Esophagus muscularis mucosa (tissue), 4 donors: Measurements from ENCODE around the gene PPP2R3B. TPM values are rescaled to one million over a fixed set of nuclear protein-coding genes. Genes with fewer than 3 reads are reported as not detected.
"Not testable (repeated sequence)": the region's sequence is repeated elsewhere in the genome, so short reads cannot be mapped to it uniquely, and the experiment has no call there.

ENCODE experiments used
- DNase-seq: peaks from one replicate; pipeline ENCODE4 v3.0.0-alpha.2; 2017; ENCODE audit errors: extremely low spot score
- H3K27ac ChIP-seq, 4 donors: fragments of 200-600 bp; sonication (generic); replicated peaks in 1 of 4; 1 replicate in 3 of 4; 2 replicates in 1 of 4; pipeline ENCODE4 v1.5.1; 2016 to 2019; ENCODE audit warnings: mild to moderate bottlenecking in 1 of 4
- H3K27me3 ChIP-seq, 4 donors: fragments of 200-600 bp; sonication (generic); one replicate each; pipeline versions ENCODE4 v1.5.1 to v1.6.0; 2016 to 2019
- H3K36me3 ChIP-seq, 4 donors: fragments of 200-600 bp; sonication (generic); one replicate each; pipeline ENCODE4 v1.5.1; 2016 to 2019
- H3K4me1 ChIP-seq, 4 donors: fragments of 200-600 bp; sonication (generic); one replicate each; pipeline ENCODE4 v1.5.1; 2016 to 2019
- H3K4me3 ChIP-seq, 4 donors: fragments of 200-600 bp; sonication (generic); 1 replicate in 2 of 4; 2 replicates in 2 of 4; pipeline ENCODE4 v1.5.1; 2016 to 2019; ENCODE audit warnings: mild to moderate bottlenecking in 4 of 4, moderate library complexity in 1 of 4
- H3K9me3 ChIP-seq, 4 donors: fragments of 200-600 bp; sonication (generic); 1 replicate in 3 of 4; 2 replicates in 1 of 4; pipeline ENCODE4 v1.5.1; 2016 to 2019
- EP300 ChIP-seq: sonication (generic); formaldehyde crosslinking; IDR thresholded peaks from one replicate; pipeline ENCODE4 v1.6.1; 2017; ENCODE audit warnings: antibody characterized with exemption
- POLR2A ChIP-seq: fragments of 450-650 bp; IDR thresholded peaks from one replicate; pipeline ENCODE4 v1.6.1; 2017; ENCODE audit warnings: antibody characterized with exemption, moderate library complexity, mild to moderate bottlenecking, low read depth
- POLR2AphosphoS5 ChIP-seq, 2 donors: sonication (generic); formaldehyde crosslinking; IDR thresholded peaks; one replicate each; pipeline ENCODE4 v1.6.1; 2017; ENCODE audit warnings: antibody characterized with exemption in 2 of 2
- WGBS: methylation state at CpG from one replicate; pipeline ENCODE4 v1.1.5; 2018; 5-methylcytosine and 5-hydroxymethylcytosine counted together
- intact Hi-C: fragments of 100-400 bp; cut with DNase I; formaldehyde crosslinking; loops from one replicate; pipeline ENCODE4 v1.15.1; 2023
- total RNA-seq, 4 donors: library from RNA; depleted of rRNA; stranded (reverse); fragments of >200 nt; gene quantifications; one replicate each; pipeline versions ENCODE4 v1.1.0 to v1.2.1, GENCODE V29; 2016
- TF ChIP-seq, protein P1 (sequence below), 3 experiments: fragments of 200-600 bp in 2 of 3; fragments of 450-650 bp in 1 of 3; sonication (generic) in 2 of 3; IDR thresholded peaks; one replicate each; pipeline ENCODE4 v1.5.1; 2017 to 2019; ENCODE audit warnings: antibody characterized with exemption in 3 of 3, mild to moderate bottlenecking in 2 of 3, moderate library complexity in 1 of 3

Gene PPP2R3B
- total RNA-seq, 4 donors from 2014 or later, result 4.0 to 8.3 (median 5.4) TPM

- Histone ChIP-seq H3K27ac (no peak overlapping the region), H3K4me1 (peaks cover 0 to 3% (median 0%) of the 10 kb centered on the region in 4 donors), H3K4me3 (no peak overlapping the region), H3K36me3 (peaks cover 0 to 10% (median 4%) of the 10 kb centered on the region in 4 donors), H3K27me3 (no peaks in the 10 kb centered on the region), H3K9me3 (no peaks in the 10 kb centered on the region)
- TF ChIP-seq POLR2AphosphoS5 (IDR thresholded peaks at IDR 0.05) (no peak), EP300 (no peak), POLR2A (no peak)
- TF ChIP-seq, protein P1, sequence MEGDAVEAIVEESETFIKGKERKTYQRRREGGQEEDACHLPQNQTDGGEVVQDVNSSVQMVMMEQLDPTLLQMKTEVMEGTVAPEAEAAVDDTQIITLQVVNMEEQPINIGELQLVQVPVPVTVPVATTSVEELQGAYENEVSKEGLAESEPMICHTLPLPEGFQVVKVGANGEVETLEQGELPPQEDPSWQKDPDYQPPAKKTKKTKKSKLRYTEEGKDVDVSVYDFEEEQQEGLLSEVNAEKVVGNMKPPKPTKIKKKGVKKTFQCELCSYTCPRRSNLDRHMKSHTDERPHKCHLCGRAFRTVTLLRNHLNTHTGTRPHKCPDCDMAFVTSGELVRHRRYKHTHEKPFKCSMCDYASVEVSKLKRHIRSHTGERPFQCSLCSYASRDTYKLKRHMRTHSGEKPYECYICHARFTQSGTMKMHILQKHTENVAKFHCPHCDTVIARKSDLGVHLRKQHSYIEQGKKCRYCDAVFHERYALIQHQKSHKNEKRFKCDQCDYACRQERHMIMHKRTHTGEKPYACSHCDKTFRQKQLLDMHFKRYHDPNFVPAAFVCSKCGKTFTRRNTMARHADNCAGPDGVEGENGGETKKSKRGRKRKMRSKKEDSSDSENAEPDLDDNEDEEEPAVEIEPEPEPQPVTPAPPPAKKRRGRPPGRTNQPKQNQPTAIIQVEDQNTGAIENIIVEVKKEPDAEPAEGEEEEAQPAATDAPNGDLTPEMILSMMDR (IDR thresholded peaks at IDR 0.05), result no peak
- DNase-seq, result no peak
- WGBS, result 95% methylated on average over 27 of the region's 27 CpGs
- intact Hi-C loops, result no loop called here
Measured at GRCh38 chrX:352181-352580, 34.5 kb downstream of the PPP2R3B start.

- TF ChIP-seq POLR2A (no peak), POLR2AphosphoS5 (IDR thresholded peaks at IDR 0.05) (no peak), EP300 (no peak)
- TF ChIP-seq, protein P1 (IDR thresholded peaks at IDR 0.05), result no peak
- Histone ChIP-seq H3K36me3 (peaks cover 0 to 14% (median 4%) of the 10 kb centered on the region in 4 donors), H3K27me3 (no peaks in the 10 kb centered on the region), H3K27ac (no peak overlapping the region), H3K9me3 (no peaks in the 10 kb centered on the region), H3K4me1 (peaks cover 0 to 3% (median 0%) of the 10 kb centered on the region in 4 donors), H3K4me3 (no peak overlapping the region)
- intact Hi-C loops, result no loop called here
- DNase-seq, result no peak
- 96% methylated on average over 10 of the region's 10 CpGs for WGBS
Measured at GRCh38 chrX:351736-352135, 35.0 kb downstream of the PPP2R3B start.

DNA sequence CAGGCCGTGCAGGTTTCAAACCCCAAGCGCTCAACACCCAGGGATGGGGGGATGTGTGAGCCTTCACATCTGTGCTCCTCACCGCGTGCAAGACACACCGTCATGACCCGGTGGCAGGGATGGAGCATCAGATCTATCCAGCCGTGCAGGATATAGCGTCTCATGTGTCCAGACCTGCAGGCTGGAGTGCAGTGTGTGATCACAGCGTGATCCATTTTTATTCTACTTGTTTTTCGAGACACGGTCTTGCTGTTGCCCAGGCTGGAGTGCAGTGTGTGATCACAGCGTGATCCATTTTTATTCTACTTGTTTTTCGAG is 35.4 kb downstream of the PPP2R3B start:
- intact Hi-C loops, H3K4me1 ChIP-seq, H3K27me3 ChIP-seq, H3K9me3 ChIP-seq, DNase-seq, H3K4me3 ChIP-seq, H3K27ac ChIP-seq: not testable (repeated sequence)
- 95% methylated on average over 11 of the region's 13 CpGs for WGBS
- H3K36me3 ChIP-seq, result peaks cover 0 to 19% (median 7%) of the 10 kb centered on the region in 4 donors

DNA sequence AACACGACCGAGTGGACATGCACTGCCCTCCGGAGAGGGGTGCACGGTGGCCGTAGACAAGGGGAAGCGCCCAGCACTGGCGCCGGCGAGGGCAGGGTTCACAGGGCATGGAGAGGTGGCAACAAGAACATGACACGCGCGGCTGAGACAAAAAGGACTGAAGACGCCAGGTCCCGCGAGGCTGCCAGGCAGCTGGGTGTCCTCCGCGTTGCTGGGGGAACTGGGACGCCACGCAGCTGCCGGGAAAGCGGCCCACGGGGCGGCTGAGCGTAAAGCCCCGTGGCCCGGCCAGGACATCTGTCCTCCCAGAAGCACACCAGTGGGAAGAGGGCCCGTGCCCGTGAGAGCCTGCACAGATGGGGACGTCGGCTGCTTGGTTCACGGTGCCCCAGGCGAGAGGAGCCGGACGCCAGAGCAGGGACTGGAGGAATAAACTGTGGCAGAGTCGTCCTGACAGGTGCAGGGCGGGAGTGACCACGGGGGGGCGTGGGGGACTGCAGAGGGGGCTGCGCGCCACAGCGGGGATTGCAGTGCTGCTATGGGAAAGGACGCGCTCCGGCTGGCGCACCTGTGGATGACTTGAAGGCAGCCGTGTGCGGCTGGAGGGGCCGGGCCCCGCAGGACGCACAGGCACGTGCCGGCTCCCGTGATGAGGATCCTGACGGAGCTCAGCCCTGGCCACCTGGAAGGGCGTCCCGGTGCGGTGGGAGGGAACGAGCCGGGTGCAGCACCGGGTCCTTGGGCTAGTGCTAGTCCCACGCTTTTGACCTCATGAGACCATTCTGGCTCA is 36.0 kb downstream of the PPP2R3B start:
- H3K4me3 ChIP-seq, result no peak overlapping the region
- H3K27me3 ChIP-seq, result no peaks in the 10 kb centered on the region
- peaks cover 0 to 3% (median 0%) of the 10 kb centered on the region in 4 donors for H3K4me1 ChIP-seq
- no peak for TF ChIP-seq EP300
- no peak for TF ChIP-seq POLR2A
- TF ChIP-seq POLR2AphosphoS5 (IDR thresholded peaks at IDR 0.05), result no peak
- TF ChIP-seq, protein P1 (IDR thresholded peaks at IDR 0.05), result no peak
- no peak overlapping the region for H3K27ac ChIP-seq
- intact Hi-C loops, result no loop called here
- no peaks in the 10 kb centered on the region for H3K9me3 ChIP-seq
- peaks cover 0 to 21% (median 9%) of the 10 kb centered on the region in 4 donors for H3K36me3 ChIP-seq
- WGBS, result 91% methylated on average over 54 of the region's 61 CpGs
- DNase-seq, result no peak

GRCh38 chrX:350148-350533 is 36.6 kb downstream of the PPP2R3B start:
- DNase-seq, result no peak
- H3K4me1 ChIP-seq, result peaks cover 0 to 3% (median 0%) of the 10 kb centered on the region in 4 donors
- no peaks in the 10 kb centered on the region for H3K27me3 ChIP-seq
- 93% methylated on average over 20 of the region's 20 CpGs for WGBS
- intact Hi-C loops, result no loop called here
- H3K27ac ChIP-seq, result no peak overlapping the region
- H3K9me3 ChIP-seq, result no peaks in the 10 kb centered on the region
- H3K36me3 ChIP-seq, result peaks cover 0 to 26% (median 12%) of the 10 kb centered on the region in 4 donors
- TF ChIP-seq POLR2A (no peak), EP300 (no peak), POLR2AphosphoS5 (IDR thresholded peaks at IDR 0.05) (no peak)
- TF ChIP-seq, protein P1 (IDR thresholded peaks at IDR 0.05), result no peak
- H3K4me3 ChIP-seq, result no peak overlapping the region
